Suprapubic skin (tissue), 4 donors: ENCODE measurements around the gene PHF5A. TPM values are rescaled to one million over a fixed set of nuclear protein-coding genes. Genes with fewer than 3 reads are reported as not detected.
A peak's percentile ranks its signal among the peaks of the same experiment; 100 is the strongest.
"Not testable (repeated sequence)": the region's sequence is repeated elsewhere in the genome, so short reads cannot be mapped to it uniquely, and the experiment has no call there.

Experiments
- DNase-seq, 2 donors: peaks; one replicate each; pipeline ENCODE4 v3.0.0-alpha.2; 2019; ENCODE audit warnings: low spot score in 2 of 2
- H3K27ac ChIP-seq: fragments of 200-600 bp; sonication (generic); one replicate; pipeline ENCODE4 v1.5.1; 2019
- H3K27me3 ChIP-seq: fragments of 200-600 bp; sonication (generic); one replicate; pipeline ENCODE4 v1.5.1; 2019
- H3K36me3 ChIP-seq: fragments of 200-600 bp; sonication (generic); one replicate; pipeline ENCODE4 v1.5.1; 2019
- H3K4me1 ChIP-seq: fragments of 200-600 bp; sonication (generic); one replicate; pipeline ENCODE4 v1.5.1; 2019
- H3K4me3 ChIP-seq: fragments of 200-600 bp; sonication (generic); one replicate; pipeline ENCODE4 v1.5.1; 2019; ENCODE audit warnings: mild to moderate bottlenecking
- H3K9me3 ChIP-seq: fragments of 200-600 bp; sonication (generic); one replicate; pipeline ENCODE4 v1.5.1; 2019
- EP300 ChIP-seq: sonication (generic); formaldehyde crosslinking; IDR thresholded peaks from one replicate; pipeline ENCODE4 v1.6.1; 2017; ENCODE audit warnings: antibody characterized with exemption
- POLR2A ChIP-seq, 2 donors: fragments of 450-650 bp; IDR thresholded peaks; one replicate each; pipeline ENCODE4 v1.6.1; 2017; ENCODE audit warnings: antibody characterized with exemption in 2 of 2, mild to moderate bottlenecking in 2 of 2, moderate library complexity in 2 of 2
- POLR2AphosphoS5 ChIP-seq, 3 donors: sonication (generic); formaldehyde crosslinking; IDR thresholded peaks; one replicate each; pipeline ENCODE4 v1.6.1; 2017; ENCODE audit warnings: antibody characterized with exemption in 3 of 3
- WGBS: methylation state at CpG from one replicate; pipeline ENCODE4 v1.1.5; 2018; 5-methylcytosine and 5-hydroxymethylcytosine counted together
- total RNA-seq, 4 donors: library from RNA; depleted of rRNA; stranded (reverse); fragments of >200 nt; gene quantifications; one replicate each; pipeline ENCODE4 v1.1.0, GENCODE V29; 2016
- TF ChIP-seq, protein P1 (sequence below), 2 donors: fragments of 200-600 bp in 1 of 2; fragments of 450-650 bp in 1 of 2; sonication (generic) in 1 of 2; IDR thresholded peaks; one replicate each; pipeline ENCODE4 v1.5.1; 2016 to 2019; ENCODE audit warnings: antibody characterized with exemption in 2 of 2, mild to moderate bottlenecking in 1 of 2, moderate library complexity in 1 of 2

The PHF5A gene
- total RNA-seq, 4 donors from 2014 or later: 26.7 to 47.1 (median 36.9) TPM

- no peaks in the 10 kb centered on the region for H3K9me3 ChIP-seq
- under 1% methylated on average over 11 of the region's 34 CpGs for WGBS
- H3K27ac ChIP-seq: peak overlapping the region; percentile 98
- no peaks in the 10 kb centered on the region for H3K27me3 ChIP-seq
- H3K4me1 ChIP-seq: peaks cover 39% of the 10 kb centered on the region
- TF ChIP-seq POLR2A (IDR thresholded peaks at IDR 0.05) (no peak), POLR2AphosphoS5 (IDR thresholded peaks at IDR 0.05) (no peak), EP300 (no peak)
- TF ChIP-seq, protein P1, sequence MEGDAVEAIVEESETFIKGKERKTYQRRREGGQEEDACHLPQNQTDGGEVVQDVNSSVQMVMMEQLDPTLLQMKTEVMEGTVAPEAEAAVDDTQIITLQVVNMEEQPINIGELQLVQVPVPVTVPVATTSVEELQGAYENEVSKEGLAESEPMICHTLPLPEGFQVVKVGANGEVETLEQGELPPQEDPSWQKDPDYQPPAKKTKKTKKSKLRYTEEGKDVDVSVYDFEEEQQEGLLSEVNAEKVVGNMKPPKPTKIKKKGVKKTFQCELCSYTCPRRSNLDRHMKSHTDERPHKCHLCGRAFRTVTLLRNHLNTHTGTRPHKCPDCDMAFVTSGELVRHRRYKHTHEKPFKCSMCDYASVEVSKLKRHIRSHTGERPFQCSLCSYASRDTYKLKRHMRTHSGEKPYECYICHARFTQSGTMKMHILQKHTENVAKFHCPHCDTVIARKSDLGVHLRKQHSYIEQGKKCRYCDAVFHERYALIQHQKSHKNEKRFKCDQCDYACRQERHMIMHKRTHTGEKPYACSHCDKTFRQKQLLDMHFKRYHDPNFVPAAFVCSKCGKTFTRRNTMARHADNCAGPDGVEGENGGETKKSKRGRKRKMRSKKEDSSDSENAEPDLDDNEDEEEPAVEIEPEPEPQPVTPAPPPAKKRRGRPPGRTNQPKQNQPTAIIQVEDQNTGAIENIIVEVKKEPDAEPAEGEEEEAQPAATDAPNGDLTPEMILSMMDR (IDR thresholded peaks at IDR 0.05): no peak
- DNase-seq: no peak
- peak overlapping the region; percentile 90 for H3K4me3 ChIP-seq
- H3K36me3 ChIP-seq: peaks cover 5% of the 10 kb centered on the region
Measured at GRCh38 chr22:41446057-41446501, 22.4 kb downstream of the PHF5A start.

DNA sequence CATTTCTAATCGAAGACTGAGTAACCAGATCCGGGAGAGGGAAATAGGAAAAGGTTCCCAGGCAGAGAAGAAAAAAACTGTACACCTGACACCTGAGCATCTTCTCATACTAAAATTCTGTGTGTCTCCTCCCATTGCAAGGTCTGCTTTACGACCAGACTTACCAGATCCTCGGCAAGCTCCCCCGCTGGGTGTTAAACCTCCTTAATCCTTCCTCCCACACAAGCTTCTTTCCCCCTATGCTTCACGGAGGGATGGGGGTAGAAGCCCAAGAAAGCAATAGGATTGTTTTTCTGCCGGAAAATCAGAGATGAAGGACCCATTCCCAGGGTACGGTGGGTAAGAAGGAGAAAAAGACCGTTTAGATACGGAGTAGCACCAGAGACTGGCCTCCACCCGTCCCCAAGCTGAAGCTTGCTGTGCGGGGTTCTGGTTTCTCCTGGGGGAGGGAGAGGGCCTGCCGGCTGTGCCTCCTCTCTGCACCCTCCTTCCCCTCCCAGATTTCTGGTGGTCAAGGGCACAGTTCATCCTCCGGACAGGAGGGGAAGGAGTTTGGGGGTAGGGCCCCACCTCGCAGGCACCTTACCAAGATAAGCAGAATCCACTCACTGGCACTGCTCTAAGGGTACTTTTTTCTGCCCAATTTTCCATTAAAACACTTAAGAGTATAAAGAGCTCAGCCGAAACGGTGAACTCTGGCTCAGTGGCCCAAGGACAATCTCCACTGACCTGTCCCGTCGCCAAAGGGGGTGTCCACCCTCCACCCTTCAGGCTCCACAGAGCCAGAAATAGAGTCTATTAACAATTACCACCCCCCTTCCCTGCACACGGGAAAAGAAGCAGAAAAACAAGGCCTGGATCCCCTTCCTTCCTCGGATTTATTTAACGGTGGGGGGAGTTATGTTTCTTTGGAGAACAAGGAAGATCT, 23.1 kb downstream of the PHF5A start:
- H3K9me3 ChIP-seq: no peaks in the 10 kb centered on the region
- WGBS: 1% methylated on average over 22 of the region's 22 CpGs
- TF ChIP-seq EP300: no peak
- no peak for DNase-seq
- H3K27ac ChIP-seq: peak overlapping the region; percentile 98
- H3K27me3 ChIP-seq: no peaks in the 10 kb centered on the region
- peak overlapping the region; percentile 90 for H3K4me3 ChIP-seq
- H3K4me1 ChIP-seq: peaks cover 39% of the 10 kb centered on the region
- peaks cover 7% of the 10 kb centered on the region for H3K36me3 ChIP-seq

GRCh38 chr22:41444360-41445128, 23.9 kb downstream of the PHF5A start:
- H3K27ac ChIP-seq: peak overlapping the region; percentile 98
- TF ChIP-seq EP300 (no peak), POLR2AphosphoS5 (IDR thresholded peaks at IDR 0.05) (no peak), POLR2A (IDR thresholded peaks at IDR 0.05) (no peak)
- TF ChIP-seq, protein P1 (IDR thresholded peaks at IDR 0.05): no peak
- DNase-seq: peak; percentile 93 to 96
- peaks cover 41% of the 10 kb centered on the region for H3K4me1 ChIP-seq
- no peaks in the 10 kb centered on the region for H3K27me3 ChIP-seq
- H3K9me3 ChIP-seq: no peaks in the 10 kb centered on the region
- H3K4me3 ChIP-seq: peak overlapping the region; percentile 90
- 1% methylated on average over 16 of the region's 35 CpGs for WGBS
- H3K36me3 ChIP-seq: peaks cover 10% of the 10 kb centered on the region

- no peak for TF ChIP-seq POLR2A (IDR thresholded peaks at IDR 0.05)
- TF ChIP-seq POLR2AphosphoS5 (IDR thresholded peaks at IDR 0.05): no peak
- H3K4me1 ChIP-seq: peaks cover 38% of the 10 kb centered on the region
- 39% methylated on average over 2 of the region's 2 CpGs for WGBS
- no peaks in the 10 kb centered on the region for H3K9me3 ChIP-seq
- H3K27me3 ChIP-seq: no peaks in the 10 kb centered on the region
- H3K27ac ChIP-seq: peak overlapping the region; percentile 98
- H3K36me3 ChIP-seq: peaks cover 15% of the 10 kb centered on the region
- no peak for DNase-seq
- H3K4me3 ChIP-seq: no peak overlapping the region
Measured at GRCh38 chr22:41442240-41442792, 26.2 kb downstream of the PHF5A start.

- Histone ChIP-seq H3K4me1 (peaks cover 41% of the 10 kb centered on the region), H3K36me3 (peaks cover 33% of the 10 kb centered on the region)
- not testable (repeated sequence) for DNase-seq, H3K9me3 ChIP-seq, H3K27me3 ChIP-seq, H3K27ac ChIP-seq, H3K4me3 ChIP-seq
- 77% methylated on average over 5 of the region's 5 CpGs for WGBS
Measured at GRCh38 chr22:41440511-41440910, 28.0 kb downstream of the PHF5A start.

DNA sequence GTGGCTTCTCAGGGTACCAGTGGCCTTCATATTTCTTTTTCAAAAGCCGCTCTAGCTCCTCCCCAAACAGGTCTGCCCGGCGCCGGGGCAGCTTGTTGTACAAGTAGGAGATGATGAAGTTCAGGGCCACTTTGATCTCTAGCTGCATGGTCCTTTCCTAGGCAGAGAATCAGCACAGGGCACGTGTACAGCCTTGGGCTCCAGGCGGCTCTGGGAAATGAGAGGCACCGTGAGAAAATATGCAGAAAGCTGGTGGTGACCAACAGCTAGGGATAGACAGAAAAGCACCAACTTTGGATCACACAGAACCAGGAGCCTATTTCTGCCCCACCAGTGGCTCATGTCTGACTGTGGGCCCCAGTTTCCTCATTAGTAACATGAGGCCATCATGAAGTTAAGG, 31.3 kb downstream of the PHF5A start:
- DNase-seq: no peak
- Histone ChIP-seq H3K4me1 (peaks cover 40% of the 10 kb centered on the region), H3K27me3 (no peaks in the 10 kb centered on the region), H3K4me3 (no peak overlapping the region), H3K36me3 (peaks cover 51% of the 10 kb centered on the region), H3K9me3 (no peaks in the 10 kb centered on the region), H3K27ac (no peak overlapping the region)
- WGBS: 91% methylated on average over 7 of the region's 7 CpGs
- TF ChIP-seq EP300 (no peak), POLR2A (IDR thresholded peaks at IDR 0.05) (no peak), POLR2AphosphoS5 (IDR thresholded peaks at IDR 0.05) (no peak)
- TF ChIP-seq, protein P1 (IDR thresholded peaks at IDR 0.05): no peak
